Measurements from ENCODE around the gene SUMO3. TPM values are rescaled to one million over a fixed set of nuclear protein-coding genes. Genes with fewer than 3 reads are reported as not detected.

Gene SUMO3
- total and polyA plus RNA-seq, 2 experiments from 2014 or later, result 90.8 to 103 TPM

- H3K36me3 Mint-ChIP-seq (ENCODE audit: low read depth), result peaks cover 55% of the 10 kb centered on the region
- H3K4me1 ChIP-seq (ENCODE audit: insufficient read depth), result peaks cover 5% of the 10 kb centered on the region; the same call in 1 of the 2 replicates
- H3K27ac ChIP-seq (ENCODE audit: low read depth), result no peak overlapping the region
- H3K36me3 ChIP-seq (ENCODE audit: insufficient read depth), result no peaks in the 10 kb centered on the region; the same call in 1 of the 2 replicates
- no peaks in the 10 kb centered on the region for H3K9me3 Mint-ChIP-seq
- TF ChIP-seq ZNF331 (CRISPR knock-in tag; IDR thresholded peaks at IDR 0.05; ENCODE audit: low read depth) (no peak), ZNF114 (CRISPR knock-in tag; IDR thresholded peaks at IDR 0.05) (no peak), EZH2phosphoT487 (IDR thresholded peaks at IDR 0.05; ENCODE audit: unreplicated experiment) (no peak), CREB1 (CRISPR knock-in tag; IDR thresholded peaks at IDR 0.05; ENCODE audit: low read depth) (no peak), POLR2AphosphoS5 (IDR thresholded peaks at IDR 0.05; ENCODE audit: low read depth) (no peak), NANOG (IDR thresholded peaks at IDR 0.05; ENCODE audit: borderline replicate concordance) (no peak), STAT1 (IDR thresholded peaks at IDR 0.05; ENCODE audit: unreplicated experiment) (no peak), EZH2 (IDR thresholded peaks at IDR 0.05; ENCODE audit: low read depth, unreplicated experiment) (no peak), JUNB (IDR thresholded peaks at IDR 0.05; ENCODE audit: unreplicated experiment) (no peak), REST (IDR thresholded peaks at IDR 0.05; ENCODE audit: unreplicated experiment) (no peak), ZNF462 (CRISPR knock-in tag; IDR thresholded peaks at IDR 0.05) (no peak)
- TF ChIP-seq, protein P1, sequence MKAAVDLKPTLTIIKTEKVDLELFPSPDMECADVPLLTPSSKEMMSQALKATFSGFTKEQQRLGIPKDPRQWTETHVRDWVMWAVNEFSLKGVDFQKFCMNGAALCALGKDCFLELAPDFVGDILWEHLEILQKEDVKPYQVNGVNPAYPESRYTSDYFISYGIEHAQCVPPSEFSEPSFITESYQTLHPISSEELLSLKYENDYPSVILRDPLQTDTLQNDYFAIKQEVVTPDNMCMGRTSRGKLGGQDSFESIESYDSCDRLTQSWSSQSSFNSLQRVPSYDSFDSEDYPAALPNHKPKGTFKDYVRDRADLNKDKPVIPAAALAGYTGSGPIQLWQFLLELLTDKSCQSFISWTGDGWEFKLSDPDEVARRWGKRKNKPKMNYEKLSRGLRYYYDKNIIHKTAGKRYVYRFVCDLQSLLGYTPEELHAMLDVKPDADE (IDR thresholded peaks at IDR 0.05), result no peak
- TF ChIP-seq, protein P2, sequence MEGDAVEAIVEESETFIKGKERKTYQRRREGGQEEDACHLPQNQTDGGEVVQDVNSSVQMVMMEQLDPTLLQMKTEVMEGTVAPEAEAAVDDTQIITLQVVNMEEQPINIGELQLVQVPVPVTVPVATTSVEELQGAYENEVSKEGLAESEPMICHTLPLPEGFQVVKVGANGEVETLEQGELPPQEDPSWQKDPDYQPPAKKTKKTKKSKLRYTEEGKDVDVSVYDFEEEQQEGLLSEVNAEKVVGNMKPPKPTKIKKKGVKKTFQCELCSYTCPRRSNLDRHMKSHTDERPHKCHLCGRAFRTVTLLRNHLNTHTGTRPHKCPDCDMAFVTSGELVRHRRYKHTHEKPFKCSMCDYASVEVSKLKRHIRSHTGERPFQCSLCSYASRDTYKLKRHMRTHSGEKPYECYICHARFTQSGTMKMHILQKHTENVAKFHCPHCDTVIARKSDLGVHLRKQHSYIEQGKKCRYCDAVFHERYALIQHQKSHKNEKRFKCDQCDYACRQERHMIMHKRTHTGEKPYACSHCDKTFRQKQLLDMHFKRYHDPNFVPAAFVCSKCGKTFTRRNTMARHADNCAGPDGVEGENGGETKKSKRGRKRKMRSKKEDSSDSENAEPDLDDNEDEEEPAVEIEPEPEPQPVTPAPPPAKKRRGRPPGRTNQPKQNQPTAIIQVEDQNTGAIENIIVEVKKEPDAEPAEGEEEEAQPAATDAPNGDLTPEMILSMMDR (conservative IDR thresholded peaks at IDR 0.05; ENCODE audit: low read depth in 2 of 2), result no peak
- H3F3A ChIP-seq (replicated peaks; ENCODE audit: low read depth), result peaks cover 3% of the 10 kb centered on the region; the same call in 1 of the 2 replicates
- no peaks in the 10 kb centered on the region for H3K9me2 ChIP-seq (ENCODE audit: insufficient read depth)
- peaks cover 11% of the 10 kb centered on the region; the same call in 2 of the 3 replicates for H3K4me1 Mint-ChIP-seq
- peaks cover 42% of the 10 kb centered on the region for H4K20me1 ChIP-seq (replicated peaks; ENCODE audit: insufficient read depth)
- H3K27ac Mint-ChIP-seq, result no peak overlapping the region
- H3K27me3 Mint-ChIP-seq (ENCODE audit: insufficient read depth, low read depth, poor library complexity), result peaks cover 11% of the 10 kb centered on the region
- H3K4me3 Mint-ChIP-seq, result no peak overlapping the region
- no peak for DNase-seq (ENCODE audit: low spot score)
- H2AFZ ChIP-seq, result no peak overlapping the region
- ATAC-seq, result no peak
- H3K27me3 ChIP-seq (ENCODE audit: insufficient read depth), result no peaks in the 10 kb centered on the region
- H3K4me2 ChIP-seq, result no peak overlapping the region
- peaks cover 98% of the 10 kb centered on the region for H3K79me2 ChIP-seq (replicated peaks; ENCODE audit: insufficient read depth)
- no peak overlapping the region for H3K4me3 ChIP-seq
These were observed 28.0 kb downstream of the SUMO3 start for GRCh38 chr21:44789880-44790279.
